Liver (tissue), 2 donors: Measurements from ENCODE around the gene KIF18B.

Experiments
- RAD21 ChIP-seq, 2 donors: IDR thresholded peaks; 2 replicates each; pipeline ENCODE4 v1.6.1; 2016; ENCODE audit warnings: antibody characterized with exemption in 2 of 2, mild to moderate bottlenecking in 2 of 2
- REST ChIP-seq: IDR thresholded peaks from 2 replicates; pipeline ENCODE4 v1.6.1; 2016; ENCODE audit warnings: antibody characterized with exemption, mild to moderate bottlenecking
- donor health status: healthy.

- no peak for TF ChIP-seq RAD21 (IDR thresholded peaks at IDR 0.05)
- TF ChIP-seq REST: no peak
Observed at GRCh38 chr17:44988044-44988942, 40.7 kb upstream of the KIF18B start.
